DOHH2 (cell line): ENCODE results near the gene LIN54.

Experiments used
- H3F3A ChIP-seq: fragments of 200-600 bp; sonication (generic), shearing (Covaris generic); 2 replicates; pipeline ENCODE4 v1.6.0; 2016; ENCODE audit warnings: antibody characterized with exemption, mild to moderate bottlenecking; ENCODE audit not compliant: control insufficient read depth, insufficient read depth
- H3K27ac ChIP-seq: fragments of 200-600 bp; sonication (generic); 2 replicates; pipeline ENCODE4 v1.5.1; 2014; ENCODE audit warnings: low read depth, mild to moderate bottlenecking, low read length, moderate library complexity
- H3K27me3 ChIP-seq: fragments of 200-600 bp; sonication (generic); 2 replicates; pipeline ENCODE4 v1.6.1; 2014; ENCODE audit warnings: mild to moderate bottlenecking, low read length, mixed read lengths; ENCODE audit not compliant: control insufficient read depth
- H3K36me3 ChIP-seq: fragments of 200-600 bp; sonication (generic); 2 replicates; pipeline ENCODE4 v1.6.1; 2014; ENCODE audit warnings: mild to moderate bottlenecking, low read length, moderate library complexity, mixed read lengths; ENCODE audit not compliant: control insufficient read depth
- H3K4me1 ChIP-seq: fragments of 200-600 bp; sonication (generic); 2 replicates; pipeline ENCODE4 v1.6.1; 2014; ENCODE audit warnings: mild to moderate bottlenecking, low read length, mixed read lengths; ENCODE audit not compliant: control insufficient read depth
- H3K4me2 ChIP-seq: fragments of 200-600 bp; sonication (generic); 2 replicates; pipeline ENCODE4 v1.6.0; 2014; ENCODE audit warnings: mild to moderate bottlenecking, low read length, moderate library complexity
- H3K4me3 ChIP-seq: fragments of 200-600 bp; sonication (generic); 2 replicates; pipeline ENCODE4 v1.5.1; 2014; ENCODE audit warnings: mild to moderate bottlenecking, low read length, mixed read lengths
- H3K79me2 ChIP-seq: fragments of 200-600 bp; sonication (generic); 2 replicates; pipeline ENCODE4 v1.6.1; 2014; ENCODE audit warnings: mild to moderate bottlenecking, low read length, mixed read lengths; ENCODE audit not compliant: control insufficient read depth
- H3K9me2 ChIP-seq: fragments of 200-600 bp; sonication (generic); replicated peaks from 2 replicates; pipeline ENCODE4 v1.6.1; 2014; ENCODE audit warnings: mild to moderate bottlenecking, low read length, mixed read lengths; ENCODE audit not compliant: control insufficient read depth
- H3K9me3 ChIP-seq: fragments of 200-600 bp; sonication (generic); 2 replicates; pipeline ENCODE4 v1.6.1; 2014; ENCODE audit warnings: antibody characterized with exemption, low read length, mixed read lengths; ENCODE audit not compliant: control insufficient read depth, insufficient read depth
- H4K20me1 ChIP-seq: fragments of 200-600 bp; sonication (generic); 2 replicates; pipeline ENCODE4 v1.6.0; 2014; ENCODE audit warnings: low read depth, mild to moderate bottlenecking, antibody characterized with exemption, low read length, moderate library complexity; ENCODE audit not compliant: control insufficient read depth, insufficient read depth
- CTCF ChIP-seq: fragments of 200-600 bp; sonication (generic); IDR thresholded peaks from one replicate; pipeline ENCODE4 v1.5.1; 2014; ENCODE audit warnings: antibody characterized with exemption, mild to moderate bottlenecking, low read depth, low read length; ENCODE audit not compliant: poor library complexity, severe bottlenecking
- EZH2phosphoT487 ChIP-seq: fragments of 200-600 bp; sonication (generic); IDR thresholded peaks from 2 replicates; pipeline ENCODE4 v1.6.1; 2017; ENCODE audit warnings: borderline replicate concordance, mild to moderate bottlenecking, antibody characterized with exemption, low read length, moderate library complexity, mixed read lengths

The LIN54 gene

DNA sequence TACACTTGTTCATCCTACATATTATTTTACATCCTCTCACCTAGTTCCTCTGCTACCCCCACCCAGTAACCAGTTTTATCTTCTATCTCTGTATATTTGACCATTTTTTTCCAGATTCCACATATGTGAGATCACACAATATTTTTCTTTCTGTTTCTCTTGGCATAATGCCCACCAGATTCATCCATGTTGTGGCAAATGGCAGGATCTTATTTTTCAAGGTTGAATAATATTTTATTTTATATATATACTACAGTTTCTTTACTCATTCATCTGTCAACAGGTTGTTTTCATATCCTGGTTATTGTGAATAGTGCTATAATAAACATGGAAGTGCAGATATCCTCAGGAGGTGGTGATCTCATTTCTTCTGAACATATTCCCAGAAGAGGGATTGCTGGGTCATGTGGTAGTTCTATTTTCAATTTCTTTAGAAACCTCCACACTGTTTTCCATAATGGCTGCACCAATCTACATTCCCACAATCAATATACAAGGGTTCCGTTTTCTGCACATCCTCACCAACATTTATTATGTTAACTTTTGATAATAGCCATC is 61.9 kb downstream of the LIN54 start:
- TF ChIP-seq CTCF (no peak), EZH2phosphoT487 (no peak)
- Histone ChIP-seq H3K4me1 (no peaks in the 10 kb centered on the region), H3K27me3 (no peaks in the 10 kb centered on the region), H3K27ac (no peak overlapping the region), H3K4me3 (no peak overlapping the region), H3K9me2 (no peaks in the 10 kb centered on the region), H3K36me3 (peaks cover 19% of the 10 kb centered on the region), H3F3A (no peaks in the 10 kb centered on the region; the same call in 1 of the 2 replicates), H4K20me1 (no peaks in the 10 kb centered on the region), H3K4me2 (no peak overlapping the region), H3K9me3 (no peaks in the 10 kb centered on the region), H3K79me2 (0 out of 2 replicates have a peak, but pooled peaks cover 2% of the 10 kb centered on the region)

DNA sequence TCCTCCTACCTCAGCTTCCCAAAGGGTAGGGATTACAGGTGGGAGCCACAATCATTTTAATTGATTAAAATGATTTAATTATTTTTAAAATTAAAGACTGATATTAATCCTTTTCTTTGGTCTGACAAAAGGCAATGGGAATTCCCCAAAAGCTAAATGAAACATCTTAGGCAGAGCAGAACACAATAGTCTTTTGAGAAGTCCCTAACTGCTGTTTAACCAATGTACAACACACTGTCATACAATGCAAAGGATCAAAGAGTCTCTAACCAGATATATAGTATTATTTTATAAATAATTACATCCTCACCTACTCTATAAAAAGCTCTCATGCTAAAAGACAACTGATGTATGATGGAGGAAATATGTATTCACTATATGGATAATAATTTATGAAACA is 63.1 kb downstream of the LIN54 start:
- no peaks in the 10 kb centered on the region for H3K9me3 ChIP-seq
- H3K79me2 ChIP-seq, result no peaks in the 10 kb centered on the region
- H3F3A ChIP-seq, result no peaks in the 10 kb centered on the region; the same call in 1 of the 2 replicates
- no peak overlapping the region for H3K27ac ChIP-seq
- TF ChIP-seq EZH2phosphoT487 (no peak), CTCF (no peak)
- no peaks in the 10 kb centered on the region for H3K27me3 ChIP-seq
- H3K4me3 ChIP-seq, result no peak overlapping the region
- H3K9me2 ChIP-seq, result no peaks in the 10 kb centered on the region
- H3K4me1 ChIP-seq, result no peaks in the 10 kb centered on the region
- peaks cover 18% of the 10 kb centered on the region for H3K36me3 ChIP-seq
- H3K4me2 ChIP-seq, result no peak overlapping the region
- no peaks in the 10 kb centered on the region for H4K20me1 ChIP-seq

DNA sequence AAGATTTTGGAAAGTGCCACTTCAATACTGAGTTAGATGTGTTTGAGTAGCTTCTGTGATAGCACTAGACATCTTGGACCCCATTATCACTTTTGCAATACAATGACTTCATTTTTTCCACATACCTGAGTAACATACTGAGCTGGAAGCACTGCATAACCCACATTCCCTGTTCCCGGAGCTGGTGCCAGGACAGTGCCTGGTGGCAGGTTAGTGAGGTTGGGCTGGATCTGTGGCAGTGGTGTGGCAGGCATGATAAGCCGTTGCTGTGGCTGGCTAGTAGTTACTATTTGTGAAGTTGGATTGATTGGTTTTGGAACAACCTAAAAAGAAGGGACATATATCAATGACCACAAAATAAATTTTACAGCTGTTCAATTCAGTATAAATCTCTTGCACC is 71.2 kb downstream of the LIN54 start:
- no peak for TF ChIP-seq CTCF
- H3K27ac ChIP-seq, result no peak overlapping the region
- H3K4me1 ChIP-seq, result no peaks in the 10 kb centered on the region
- H3K4me2 ChIP-seq, result no peak overlapping the region
- no peaks in the 10 kb centered on the region for H3K79me2 ChIP-seq
- H3F3A ChIP-seq, result no peaks in the 10 kb centered on the region; the same call in 1 of the 2 replicates
- no peak overlapping the region for H3K4me3 ChIP-seq
- H3K36me3 ChIP-seq, result peaks cover 57% of the 10 kb centered on the region
- no peaks in the 10 kb centered on the region for H4K20me1 ChIP-seq
- no peaks in the 10 kb centered on the region for H3K9me3 ChIP-seq
- H3K27me3 ChIP-seq, result no peaks in the 10 kb centered on the region
- H3K9me2 ChIP-seq, result no peaks in the 10 kb centered on the region
